NCI-H1092 (cell line): Measurements from ENCODE around the gene DIP2A.
"Not testable (repeated sequence)": the region's sequence is repeated elsewhere in the genome, so short reads cannot be mapped to it uniquely, and the experiment has no call there.

ENCODE experiments used
- DNase-seq: peaks from one replicate; lab custom pipeline; 2025; lab: John Stamatoyannopoulos, UW

The DIP2A gene

GRCh38 chr21:46424621-46425020, 34.1 kb upstream of the DIP2A start:
- no peak for DNase-seq

GRCh38 chr21:46425041-46425440, 33.6 kb upstream of the DIP2A start:
- peak; percentile 26 for DNase-seq

GRCh38 chr21:46425571-46425970, 33.1 kb upstream of the DIP2A start:
- peak; percentile 61 for DNase-seq

GRCh38 chr21:46426313-46427046, 32.2 kb upstream of the DIP2A start:
- DNase-seq = no peak

GRCh38 chr21:46427516-46427915, 31.2 kb upstream of the DIP2A start:
- no peak for DNase-seq

GRCh38 chr21:46428286-46428685, 30.4 kb upstream of the DIP2A start:
- no peak for DNase-seq

- DNase-seq = no peak
Observed at GRCh38 chr21:46428987-46429710, 29.5 kb upstream of the DIP2A start.

- no peak for DNase-seq
Observed at GRCh38 chr21:46429754-46430681, 28.7 kb upstream of the DIP2A start.

GRCh38 chr21:46431448-46431847, 27.2 kb upstream of the DIP2A start:
- DNase-seq = no peak

GRCh38 chr21:46431884-46432488, 26.7 kb upstream of the DIP2A start:
- DNase-seq = no peak

- DNase-seq = not testable (repeated sequence)
Observed at GRCh38 chr21:46433116-46433515, 25.6 kb upstream of the DIP2A start.

GRCh38 chr21:46434322-46434958, 24.3 kb upstream of the DIP2A start:
- DNase-seq = no peak

- DNase-seq = no peak
Observed at GRCh38 chr21:46435786-46436227, 22.9 kb upstream of the DIP2A start.

- no peak for DNase-seq
Observed at GRCh38 chr21:46436621-46437020, 22.1 kb upstream of the DIP2A start.

- no peak for DNase-seq
Observed at GRCh38 chr21:46437096-46437498, 21.6 kb upstream of the DIP2A start.

- DNase-seq = no peak
Observed at GRCh38 chr21:46437511-46437910, 21.2 kb upstream of the DIP2A start.

- DNase-seq = no peak
Observed at GRCh38 chr21:46438241-46438640, 20.4 kb upstream of the DIP2A start.

GRCh38 chr21:46439906-46440305, 18.8 kb upstream of the DIP2A start:
- no peak for DNase-seq

- no peak for DNase-seq
Observed at GRCh38 chr21:46441331-46441730, 17.4 kb upstream of the DIP2A start.

GRCh38 chr21:46441961-46442498, 16.7 kb upstream of the DIP2A start:
- no peak for DNase-seq

- DNase-seq = no peak
Observed at GRCh38 chr21:46442938-46443337, 15.8 kb upstream of the DIP2A start.
